H1 (cell line): Measurements from ENCODE around the gene TRNP1. TPM values are rescaled to one million over a fixed set of nuclear protein-coding genes. Genes with fewer than 3 reads are reported as not detected.

Experiments
- CTCF ChIA-PET: fragments of 300-600 bp; sonication (Branson Sonifier 250); formaldehyde crosslinking; loops from one replicate; lab custom pipeline; 2021; ENCODE audit not compliant: partially characterized antibody; lab: Charles Lee
- POLR2A ChIA-PET: fragments of 300-600 bp; sonication (Branson Sonifier 250); formaldehyde crosslinking; loops from one replicate; lab custom pipeline; 2021; ENCODE audit warnings: inconsistent platforms; ENCODE audit not compliant: partially characterized antibody; lab: Charles Lee
- DNase-seq, 2 experiments: peaks; one replicate each; pipeline versions ENCODE4 v3.0.0 to v3.0.0-alpha.2; 2010 to 2022; ENCODE audit warnings: low spot score in 2 of 2, low read depth in 1 of 2, mixed read lengths in 1 of 2
- FAIRE-seq: peaks from 2 replicates; lab custom pipeline; 2011; peaks lifted over from hg19 to GRCh38; lab: Jason Lieb, UNC
- H2AFZ ChIP-seq: 2 replicates; pipeline ENCODE4 v1.8.1; 2012; ENCODE audit warnings: low read length, inconsistent platforms
- H2AK5ac ChIP-seq: 2 replicates; pipeline ENCODE4 v1.6.1; 2013; ENCODE audit warnings: low read depth, low read length
- H2BK120ac ChIP-seq: replicated peaks from 2 replicates; pipeline ENCODE3; 2013; ENCODE audit warnings: low read depth, low read length, inconsistent platforms
- H2BK12ac ChIP-seq: 2 replicates; pipeline ENCODE4 v1.6.1; 2013; ENCODE audit warnings: low read depth, low read length
- H2BK15ac ChIP-seq: 2 replicates; pipeline ENCODE4 v1.6.1; 2013; ENCODE audit warnings: low read length
- H2BK20ac ChIP-seq: 2 replicates; pipeline ENCODE4 v1.6.1; 2013; ENCODE audit warnings: low read length
- H2BK5ac ChIP-seq: 2 replicates; pipeline ENCODE4 v1.6.1; 2013; ENCODE audit warnings: low read depth, low read length
- H3K14ac ChIP-seq: 2 replicates; pipeline ENCODE4 v1.6.1; 2013; ENCODE audit warnings: inconsistent platforms; ENCODE audit not compliant: insufficient read length
- H3K18ac ChIP-seq: 2 replicates; pipeline ENCODE4 v1.6.1; 2013; ENCODE audit warnings: low read length; ENCODE audit errors: extremely low read depth
- H3K23ac ChIP-seq: 2 replicates; pipeline ENCODE4 v1.6.1; 2013; ENCODE audit warnings: inconsistent platforms; ENCODE audit not compliant: insufficient read length
- H3K23me2 ChIP-seq: 2 replicates; pipeline ENCODE4 v1.6.1; 2013; ENCODE audit warnings: low read depth, low read length
- H3K27ac ChIP-seq: 2 replicates; pipeline ENCODE4 v1.6.1; 2011; ENCODE audit warnings: low read depth, low read length, inconsistent platforms
- H3K27me3 ChIP-seq, 4 experiments: replicated peaks in 1 of 4; 1 replicate in 1 of 4; 2 replicates in 3 of 4; pipeline versions ENCODE4 v1.6.1 to v1.8.1; 2011 to 2013; ENCODE audit warnings: low read length in 3 of 4, mild to moderate bottlenecking in 3 of 4, inconsistent platforms in 2 of 4, mixed read lengths in 2 of 4, moderate library complexity in 1 of 4; ENCODE audit not compliant: control insufficient read depth in 3 of 4, insufficient read depth in 3 of 4; ENCODE audit errors: extremely low read depth in 1 of 4
- H3K36me3 ChIP-seq, 4 experiments: 2 replicates each; pipeline versions ENCODE4 v1.6.1 to v1.8.1; 2011 to 2013; ENCODE audit warnings: mild to moderate bottlenecking in 4 of 4, low read length in 3 of 4, moderate library complexity in 2 of 4, control low read depth in 1 of 4, inconsistent platforms in 1 of 4; ENCODE audit not compliant: insufficient read depth in 4 of 4, control insufficient read depth in 2 of 4
- H3K4ac ChIP-seq: replicated peaks from 2 replicates; pipeline ENCODE3; 2013; ENCODE audit warnings: low read length, low read depth, mixed read lengths, inconsistent platforms; ENCODE audit not compliant: insufficient read length
- H3K4me1 ChIP-seq, 4 experiments: replicated peaks in 1 of 4; 1 replicate in 1 of 4; 2 replicates in 3 of 4; pipeline versions ENCODE4 v1.6.1 to v1.8.1; 2011 to 2013; ENCODE audit warnings: low read length in 3 of 4, inconsistent platforms in 2 of 4, mixed read lengths in 1 of 4; ENCODE audit not compliant: insufficient read depth in 4 of 4, control insufficient read depth in 3 of 4
- H3K4me2 ChIP-seq, 2 experiments: 2 replicates each; pipeline versions ENCODE4 v1.6.1 to v1.8.1; 2011 to 2013; ENCODE audit warnings: low read depth in 2 of 2, low read length in 2 of 2, control low read depth in 1 of 2, inconsistent platforms in 1 of 2, mild to moderate bottlenecking in 1 of 2; ENCODE audit not compliant: insufficient read depth in 1 of 2
- H3K4me3 ChIP-seq, 4 experiments: fragments of 200-600, 300-600 bp in 1 of 4; sonication (generic), shearing (Covaris generic), sonication (Bioruptor Twin) in 1 of 4; 2 replicates each; pipeline versions ENCODE4 v1.5.1 to v1.8.1; 2011 to 2016; ENCODE audit warnings: low read length in 4 of 4, low read depth in 3 of 4, control low read depth in 2 of 4, inconsistent platforms in 2 of 4, mild to moderate bottlenecking in 2 of 4, mixed read lengths in 1 of 4, moderate library complexity in 1 of 4; ENCODE audit not compliant: insufficient read depth in 2 of 4; ENCODE audit errors: extremely low read depth in 1 of 4
- H3K56ac ChIP-seq: replicated peaks from 2 replicates; pipeline ENCODE3; 2013; ENCODE audit warnings: low read depth, mild to moderate bottlenecking, mixed read lengths, low read length, inconsistent platforms; ENCODE audit not compliant: insufficient read length
- H3K79me1 ChIP-seq: 2 replicates; pipeline ENCODE4 v1.6.1; 2013; ENCODE audit warnings: low read depth, low read length, control low read depth
- H3K79me2 ChIP-seq, 2 experiments: 2 replicates each; pipeline versions ENCODE4 v1.6.1 to v1.8.1; 2012 to 2013; ENCODE audit warnings: low read length in 2 of 2, mild to moderate bottlenecking in 2 of 2, inconsistent platforms in 1 of 2; ENCODE audit not compliant: insufficient read depth in 2 of 2, control insufficient read depth in 1 of 2
- H3K9ac ChIP-seq, 4 experiments: replicated peaks in 1 of 4; 1 replicate in 1 of 4; 2 replicates in 3 of 4; pipeline versions ENCODE4 v1.6.1 to v1.8.1; 2011 to 2013; ENCODE audit warnings: low read depth in 3 of 4, low read length in 3 of 4, control low read depth in 2 of 4, mild to moderate bottlenecking in 2 of 4, moderate library complexity in 2 of 4, inconsistent platforms in 1 of 4; ENCODE audit errors: extremely low read depth in 1 of 4
- H3K9me3 ChIP-seq, 2 experiments: 2 replicates each; pipeline versions ENCODE4 v1.6.1 to v1.8.1; 2012 to 2013; ENCODE audit warnings: mild to moderate bottlenecking in 2 of 2, moderate library complexity in 2 of 2, control low read depth in 1 of 2, inconsistent platforms in 1 of 2, low read depth in 1 of 2, low read length in 1 of 2, mixed read lengths in 1 of 2; ENCODE audit not compliant: insufficient read depth in 2 of 2
- H4K20me1 ChIP-seq, 2 experiments: replicated peaks in 1 of 2; 2 replicates each; pipeline versions ENCODE3 to v1.8.1; 2011 to 2013; ENCODE audit warnings: inconsistent platforms in 2 of 2, low read length in 2 of 2, mild to moderate bottlenecking in 1 of 2; ENCODE audit not compliant: insufficient read depth in 2 of 2, control insufficient read depth in 1 of 2
- H4K5ac ChIP-seq: 2 replicates; pipeline ENCODE4 v1.6.1; 2013; ENCODE audit warnings: low read length, low read depth, mixed read lengths, inconsistent platforms; ENCODE audit not compliant: insufficient read length
- H4K8ac ChIP-seq: 2 replicates; pipeline ENCODE4 v1.8.0; 2013; ENCODE audit warnings: mild to moderate bottlenecking, moderate library complexity, low read length, inconsistent platforms; ENCODE audit not compliant: insufficient read depth; ENCODE audit errors: extremely low read depth
- H4K91ac ChIP-seq: replicated peaks from 2 replicates; pipeline ENCODE3; 2013; ENCODE audit warnings: low read length, mixed read lengths, inconsistent platforms; ENCODE audit not compliant: insufficient read length
- ASH2L ChIP-seq: fragments of 200-600, 300-600 bp; sonication (generic); IDR thresholded peaks from one replicate; pipeline ENCODE4 v1.7.1; 2017; ENCODE audit warnings: low read length
- BRCA1 ChIP-seq: IDR thresholded peaks from 2 replicates; pipeline ENCODE4 v1.6.1; 2012; ENCODE audit warnings: low read depth, low read length, improper control_type of control experiment
- CBX8 ChIP-seq: fragments of 300-800, 300-1000 bp; sonication (generic); IDR thresholded peaks from 2 replicates; pipeline ENCODE4 v1.7.1; 2016; ENCODE audit warnings: low read depth, low read length, borderline replicate concordance
- CEBPB ChIP-seq: IDR thresholded peaks from 2 replicates; pipeline ENCODE4 v1.6.1; 2012; ENCODE audit warnings: low read depth, low read length
- GTF2F1 ChIP-seq: IDR thresholded peaks from 2 replicates; pipeline ENCODE4 v1.6.1; 2012; ENCODE audit warnings: low read depth, low read length, improper control_type of control experiment, borderline replicate concordance
- JUND ChIP-seq: IDR thresholded peaks from 2 replicates; pipeline ENCODE4 v1.6.1; 2011; ENCODE audit warnings: mild to moderate bottlenecking, improper control_type of control experiment, low read length
- KDM1A ChIP-seq: fragments of 200-600, 300-600 bp; sonication (generic); IDR thresholded peaks from 2 replicates; pipeline ENCODE4 v1.7.1; 2016; ENCODE audit warnings: mild to moderate bottlenecking, low read length, borderline replicate concordance
- KDM5A ChIP-seq: fragments of 200-600 bp; IDR thresholded peaks from 2 replicates; pipeline ENCODE4 v1.7.1; 2012; ENCODE audit warnings: mild to moderate bottlenecking, low read length, inconsistent platforms, mixed read lengths
- MAX ChIP-seq: IDR thresholded peaks from 2 replicates; pipeline ENCODE4 v1.6.1; 2012; ENCODE audit warnings: inconsistent platforms
- NANOG ChIP-seq: IDR thresholded peaks from 2 replicates; pipeline ENCODE4 v1.6.1; 2011; ENCODE audit warnings: low read length, low read depth, mild to moderate bottlenecking, inconsistent platforms; ENCODE audit not compliant: insufficient read depth, poor library complexity, severe bottlenecking
- POLR2A ChIP-seq, 2 experiments: IDR thresholded peaks; 1 replicate in 1 of 2; 2 replicates in 1 of 2; pipeline ENCODE4 v1.6.1; 2011; ENCODE audit warnings: low read depth in 2 of 2, low read length in 2 of 2, mild to moderate bottlenecking in 2 of 2; ENCODE audit errors: control extremely low read depth in 1 of 2
- SIRT6 ChIP-seq: IDR thresholded peaks from one replicate; pipeline ENCODE4 v1.7.1; 2012; ENCODE audit warnings: low read length, inconsistent platforms
- SP1 ChIP-seq: IDR thresholded peaks from 2 replicates; pipeline ENCODE4 v1.6.1; 2011; ENCODE audit warnings: low read depth, low read length
- WGBS, 2 experiments: shearing (Covaris generic) in 1 of 2; methylation state at CpG; one replicate each; pipeline versions ENCODE4 v1.1.6 to v1.1.7; 2013 to 2015; ENCODE audit warnings: low lambda C conversion rate in 2 of 2, mixed read lengths in 2 of 2, inconsistent platforms in 1 of 2, low coverage in 1 of 2, missing lambda C conversion rate in 1 of 2; ENCODE audit not compliant: insufficient replicate concordance in 2 of 2, insufficient coverage in 1 of 2, insufficient read length in 1 of 2; ENCODE audit errors: extremely low coverage in 1 of 2, missing lambda C conversion rate in 1 of 2; 5-methylcytosine and 5-hydroxymethylcytosine counted together
- polyA plus RNA-seq, 7 experiments: library from polyadenylated mRNA; depleted of rRNA in 3 of 7; stranded (reverse) in 5 of 7; unstranded in 2 of 7; fragments of >200 nt in 5 of 7; fragments of 200-250 nt in 2 of 7; gene quantifications; 1 replicate in 5 of 7; 2 replicates in 1 of 7; 4 replicates in 1 of 7; pipeline versions ENCODE4 v1.2.1 to v1.2.3, GENCODE V29; 2011 to 2013; ENCODE audit warnings: missing spikeins in 2 of 7, mixed read lengths in 2 of 7
- total RNA-seq: library from RNA; stranded (reverse); fragmentation: NEBNext Ultra II Directional; extraction: Animal tissue kit (Norgen Biotek cat#: 25700); gene quantifications from 2 replicates; pipeline ENCODE4 v1.2.1, GENCODE V29; 2021

The TRNP1 gene
- total and polyA plus RNA-seq, 2 of the 8 experiments (the other 6 are each of a cell fraction or from before 2014, with no cell fraction given), result 51.7 to 102 TPM

DNA sequence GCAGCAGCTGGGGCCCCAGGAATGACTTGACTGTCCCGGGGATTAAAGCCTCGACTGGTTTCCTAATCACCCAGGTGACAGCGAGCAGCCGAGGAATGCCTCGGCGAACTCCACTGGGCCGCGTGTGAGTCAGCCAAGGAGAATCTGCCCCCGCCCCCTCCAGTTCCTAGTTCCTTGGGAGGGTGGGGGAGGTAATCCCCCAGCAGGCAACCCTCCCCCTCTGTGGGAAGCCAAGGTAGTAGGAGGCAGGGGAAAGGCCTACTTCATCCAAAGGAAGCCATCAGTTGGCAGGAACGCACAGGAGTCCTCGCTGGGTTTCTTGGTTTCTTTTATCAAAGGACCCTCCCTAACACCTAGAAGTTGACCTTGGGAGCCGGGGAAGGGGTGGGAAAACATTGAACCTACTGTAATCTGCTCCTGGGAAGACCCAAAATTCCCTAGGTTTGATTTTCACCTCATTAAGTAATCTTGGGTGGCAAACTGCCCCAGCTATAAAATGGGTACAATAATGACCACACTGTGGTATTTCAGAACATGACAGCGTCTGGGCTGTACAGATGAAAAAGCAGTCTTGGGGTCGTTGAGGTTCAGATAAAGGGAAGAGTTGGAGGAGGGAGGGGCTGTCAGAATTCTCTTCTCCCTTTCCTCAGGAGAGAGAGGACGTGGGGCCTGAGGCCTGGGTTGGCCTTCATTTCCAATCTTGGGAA lies 17.7 kb downstream of the TRNP1 start:
- Histone ChIP-seq H3K4me1 (peaks cover 18 to 38% (median 33%) of the 10 kb centered on the region in 4 experiments), H4K91ac (no peak overlapping the region), H3K56ac (no peak overlapping the region), H3K79me1 (peaks cover 19% of the 10 kb centered on the region), H3K9me3 (no peaks in the 10 kb centered on the region), H2BK5ac (0 out of 2 replicates have a peak overlapping the region, but pooled peaks have one; percentile 3), H2BK120ac (no peak overlapping the region), H3K4me3 (peak overlapping the region; percentile 88 to 100 (median 92)), H3K9ac (peak overlapping the region in 3 of 4 experiments; percentile 56 to 83 (median 82); a peak in 4 of 7 replicates), H3K18ac (peak overlapping the region; percentile 81; the same call in 1 of the 2 replicates), H3K14ac (no peak overlapping the region), H2BK20ac (no peak overlapping the region), H2AK5ac (no peak overlapping the region), H2AFZ (no peak overlapping the region), H3K36me3 (peaks cover 4 to 23% (median 5%) of the 10 kb centered on the region in 4 experiments), H3K4me2 (peak overlapping the region; percentile 96 to 99), H3K23ac (no peak overlapping the region), H4K8ac (no peak overlapping the region), H3K4ac (no peak overlapping the region), H2BK15ac (no peak overlapping the region), H3K27ac (peak overlapping the region; percentile 64; the same call in 1 of the 2 replicates), H2BK12ac (no peak overlapping the region), H4K5ac (peak overlapping the region; percentile 19), H4K20me1 (peaks cover 18 to 29% of the 10 kb centered on the region in 2 experiments), H3K23me2 (peaks cover 18% of the 10 kb centered on the region), H3K79me2 (peaks cover 26 to 51% of the 10 kb centered on the region in 2 experiments), H3K27me3 (no peaks in the 10 kb centered on the region)
- CTCF ChIA-PET, result interaction anchor here (0.6 to 12.9 kb wide), 7 partner anchors 15 to 249 kb away, joined by 3 to 133 read pairs (median 3); partner anchors contain the start of gene TRNP1
- POLR2A ChIA-PET, result interaction anchor here (0.9 to 58.9 kb wide), 12 partner anchors 10 to 223 kb away, joined by 3 to 1829 read pairs (median 8); partner anchors contain the start of genes SLC9A1, TENT5B, TRNP1 and WDTC1
- WGBS, 2 experiments, result 3% methylated on average over 15 of the region's 15 CpGs; no CpG with 5 or more reads in 1 of the 2 experiments
- peak in 1 of 2 experiments; percentile 85 for DNase-seq
- FAIRE-seq, result no peak
- TF ChIP-seq KDM5A (no peak), BRCA1 (no peak), POLR2A (IDR thresholded peaks at IDR 0.05; ENCODE audit: control extremely low read depth in 1 of 2, low read depth in 2 of 2, low read length in 2 of 2) (peak in 1 of 2 experiments; percentile 54; a peak in 1 of 3 replicates), ASH2L (no peak), SP1 (peak; percentile 73), KDM1A (peak; percentile 30; the same call in 1 of the 2 replicates), MAX (peak; percentile 80), GTF2F1 (no peak), SIRT6 (no peak), NANOG (no peak), JUND (peak; percentile 95), CBX8 (no peak), CEBPB (peak; percentile 68)
